H54 (cell line): ENCODE measurements around the gene GINS2.

Experiments used
- DNase-seq: peaks from one replicate; pipeline ENCODE4 v3.0.0; 2011; ENCODE audit warnings: low spot score, mixed read lengths; ENCODE audit not compliant: insufficient read length
- FAIRE-seq: peaks from 3 replicates; lab custom pipeline; 2011; peaks lifted over from hg19 to GRCh38; lab: Jason Lieb, UNC
- POLR2A ChIP-seq: IDR thresholded peaks from 2 replicates; pipeline ENCODE4 v1.6.1; 2011; ENCODE audit warnings: low read depth, mild to moderate bottlenecking, low read length

GINS2 gene

GRCh38 chr16:85709766-85710585 lies 21.2 kb upstream of the GINS2 start:
- DNase-seq (no peak), FAIRE-seq (no peak)
- no peak for TF ChIP-seq POLR2A

- no peak for DNase-seq
- TF ChIP-seq POLR2A, result no peak
- no peak for FAIRE-seq
These were observed 19.6 kb upstream of the GINS2 start for GRCh38 chr16:85708338-85708737.

GRCh38 chr16:85707528-85708095 lies 18.9 kb upstream of the GINS2 start:
- TF ChIP-seq POLR2A, result no peak
- DNase-seq, result no peak
- FAIRE-seq, result no peak

- DNase-seq (no peak), FAIRE-seq (no peak)
- TF ChIP-seq POLR2A, result no peak
These were observed 17.8 kb upstream of the GINS2 start for GRCh38 chr16:85706449-85707034.

GRCh38 chr16:85704900-85705846 lies 16.4 kb upstream of the GINS2 start:
- TF ChIP-seq POLR2A, result no peak
- FAIRE-seq, result no peak
- no peak for DNase-seq

- DNase-seq (no peak), FAIRE-seq (no peak)
- no peak for TF ChIP-seq POLR2A
These were observed 15.3 kb upstream of the GINS2 start for GRCh38 chr16:85704011-85704410.

- no peak for TF ChIP-seq POLR2A
- peak; percentile 80 for FAIRE-seq
- DNase-seq, result peak; percentile 91
These were observed 10.9 kb upstream of the GINS2 start for GRCh38 chr16:85699628-85700027.

GRCh38 chr16:85698935-85699558 lies 10.3 kb upstream of the GINS2 start:
- DNase-seq, result no peak
- no peak for TF ChIP-seq POLR2A
- no peak for FAIRE-seq

- TF ChIP-seq POLR2A, result no peak
- FAIRE-seq (no peak), DNase-seq (no peak)
These were observed 9.7 kb upstream of the GINS2 start for GRCh38 chr16:85698459-85698891.

- no peak for TF ChIP-seq POLR2A
- FAIRE-seq (no peak), DNase-seq (no peak)
These were observed 8.7 kb upstream of the GINS2 start for GRCh38 chr16:85697431-85697830.

- no peak for DNase-seq
- no peak for TF ChIP-seq POLR2A
- no peak for FAIRE-seq
These were observed 8.0 kb upstream of the GINS2 start for GRCh38 chr16:85696781-85697180.

- no peak for FAIRE-seq
- no peak for DNase-seq
- no peak for TF ChIP-seq POLR2A
These were observed 6.7 kb upstream of the GINS2 start for GRCh38 chr16:85695196-85696128.
